ENCODE results near the gene ADAP1.

- no peak for TF ChIP-seq CTCF (conservative IDR thresholded peaks at IDR 0.05; ENCODE audit: low read depth, low read length)
- TF ChIP-seq EZH2 (IDR thresholded peaks at IDR 0.05; ENCODE audit: borderline replicate concordance, low read depth, low read length, poor library complexity, severe bottlenecking), result no peak
Measured at GRCh38 chr7:990352-990932, 36.0 kb upstream of the ADAP1 start.

All from A673 (cell line).